ENCODE data around the gene ANKRD11. TPM values are rescaled to one million over a fixed set of nuclear protein-coding genes. Genes with fewer than 3 reads are reported as not detected.
"Not testable (repeated sequence)": the region's sequence is repeated elsewhere in the genome, so short reads cannot be mapped to it uniquely, and the experiment has no call there.

The ANKRD11 gene
- total RNA-seq, 2 experiments from 2014 or later = 144 to 145 TPM

DNA sequence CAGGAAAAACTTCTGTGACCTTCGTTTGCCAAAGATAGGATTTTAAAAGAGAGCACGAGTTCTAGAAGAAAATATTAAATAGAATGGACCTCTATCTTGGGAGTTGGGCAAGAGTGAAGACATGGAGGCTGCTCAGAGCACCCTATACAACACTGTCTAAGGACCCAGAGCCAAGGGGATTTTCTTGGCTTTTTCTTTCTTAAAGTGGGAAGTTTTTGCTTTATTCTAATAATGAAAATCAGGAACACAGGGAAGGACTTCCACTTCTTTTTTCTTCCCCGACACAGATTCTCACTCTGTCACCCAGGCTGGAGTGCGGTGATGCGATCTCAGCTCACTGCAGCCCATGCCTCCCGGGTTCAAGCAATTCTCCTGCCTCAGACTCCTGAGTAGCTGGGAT lies 178.7 kb downstream of the ANKRD11 start:
- Mint-ChIP-seq H3K4me1 (peaks cover 82% of the 10 kb centered on the region), H3K27ac (peak overlapping the region; percentile 39), H3K27me3 (no peaks in the 10 kb centered on the region), H3K4me3 (no peak overlapping the region), H3K9me3 (ENCODE audit: low read depth) (no peaks in the 10 kb centered on the region), H3K36me3 (ENCODE audit: low read depth) (peaks cover 56% of the 10 kb centered on the region)
- ChIA-PET POLR2A (no interaction called here), CTCF (no interaction called here)
- intact Hi-C loops (cut with DNase I, micrococcal nuclease) = no loop called here
- DNase-seq = no peak
- ATAC-seq = no peak

DNA sequence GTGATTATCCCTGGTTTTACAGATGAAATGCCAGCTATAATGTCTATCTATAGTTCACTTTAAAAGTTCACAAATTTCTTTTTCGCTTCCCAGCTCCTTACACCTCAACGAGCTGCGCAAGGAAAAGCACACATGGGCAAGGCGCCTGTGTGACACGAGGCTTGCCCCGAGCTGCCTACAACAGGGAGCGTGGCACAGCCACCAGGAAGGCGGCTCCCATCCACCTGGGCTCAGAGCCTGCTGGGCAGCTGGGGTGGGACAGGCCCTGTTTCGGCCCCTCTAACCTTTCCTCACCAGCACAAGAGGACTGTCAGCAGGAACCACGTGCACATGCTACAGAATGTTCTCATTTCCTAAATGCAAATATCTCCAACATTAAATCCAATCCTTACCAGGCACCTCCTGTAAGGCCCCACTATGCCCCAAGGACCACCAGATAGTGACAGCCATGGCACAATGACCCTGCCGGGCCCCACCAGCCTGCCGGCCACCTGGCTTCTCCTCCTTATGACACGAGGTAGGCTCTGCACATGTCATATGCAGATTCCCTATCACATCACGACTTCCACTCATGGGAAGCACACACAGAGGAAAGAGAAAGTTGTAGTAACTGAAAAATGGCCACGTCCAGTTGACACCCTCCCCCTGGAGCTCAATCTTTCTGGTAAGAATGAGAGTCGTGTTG lies 180.8 kb downstream of the ANKRD11 start:
- no peaks in the 10 kb centered on the region for H3K27me3 Mint-ChIP-seq
- peaks cover 62% of the 10 kb centered on the region for H3K4me1 Mint-ChIP-seq
- DNase-seq (no peak), ATAC-seq (no peak)
- H3K9me3 Mint-ChIP-seq (ENCODE audit: low read depth) = no peaks in the 10 kb centered on the region
- CTCF ChIA-PET = interaction anchor here (0.6 to 2.3 kb wide), 3 partner anchors 15 to 113 kb away, joined by 3 to 11 read pairs (median 3); no protein-coding TSS in a partner anchor
- POLR2A ChIA-PET = interaction anchor here (0.5 kb wide), 2 partner anchors 150 to 220 kb away, joined by 3 read pairs; no protein-coding TSS in a partner anchor
- no peak overlapping the region for H3K4me3 Mint-ChIP-seq
- peak overlapping the region; percentile 10 for H3K27ac Mint-ChIP-seq
- intact Hi-C loops (cut with DNase I, micrococcal nuclease) = no loop called here
- peaks cover 44% of the 10 kb centered on the region for H3K36me3 Mint-ChIP-seq (ENCODE audit: low read depth)

DNA sequence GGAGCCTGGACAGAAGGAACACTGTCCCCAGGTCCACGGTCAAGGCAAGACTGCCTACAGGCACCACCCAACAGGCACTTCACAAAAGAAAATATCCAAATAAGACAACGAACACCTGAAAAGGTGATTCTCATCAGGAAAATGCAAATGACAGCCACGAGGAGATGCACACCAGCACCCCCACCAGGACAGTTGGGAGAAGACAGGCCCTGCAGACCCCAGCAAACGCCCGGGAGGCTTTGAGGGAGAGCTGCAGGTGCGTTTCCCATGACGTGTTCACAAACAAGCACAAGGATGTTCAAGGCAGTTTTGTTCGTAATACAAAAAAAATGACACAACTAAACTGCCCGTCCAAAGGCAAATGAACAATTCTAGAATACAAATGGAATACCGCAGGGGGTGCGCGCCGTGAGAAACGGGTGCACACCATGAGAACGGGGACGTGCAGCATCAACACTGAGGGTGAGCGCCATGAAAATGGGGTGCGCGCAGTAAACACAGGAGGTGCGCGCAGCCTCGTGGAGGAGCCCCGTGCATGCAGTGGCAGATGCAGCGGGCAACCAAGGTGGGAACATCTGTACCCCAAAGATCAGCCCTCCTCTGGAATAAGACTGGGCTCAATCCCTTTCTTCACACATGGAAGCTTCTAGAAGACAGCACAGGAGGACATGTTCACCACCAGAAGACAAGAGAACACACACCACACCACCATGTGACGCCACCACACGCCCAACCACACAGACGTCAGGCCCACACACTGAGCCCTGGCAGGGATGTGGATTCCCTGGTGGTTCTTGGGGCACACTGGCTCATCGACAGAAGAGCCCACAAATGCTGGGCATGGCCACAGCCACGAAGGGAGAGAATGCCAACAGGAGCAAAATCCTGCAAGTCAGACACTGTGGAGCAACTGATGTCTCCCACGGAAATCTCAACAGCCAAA lies 181.7 kb downstream of the ANKRD11 start:
- peaks cover 55% of the 10 kb centered on the region for H3K4me1 Mint-ChIP-seq
- peak; percentile 62 for DNase-seq
- ChIA-PET CTCF (interaction anchor here (0.6 to 2.3 kb wide), 6 partner anchors 11 to 118 kb away, joined by 3 to 11 read pairs (median 4); no protein-coding TSS in a partner anchor), POLR2A (interaction anchor here (0.5 kb wide), 1 partner anchor 220 kb away, joined by 3 read pairs; no protein-coding TSS in a partner anchor)
- H3K27ac Mint-ChIP-seq = peak overlapping the region; percentile 69
- H3K4me3 Mint-ChIP-seq = no peak overlapping the region
- intact Hi-C loops (cut with DNase I, micrococcal nuclease) = no loop called here
- peak; percentile 57 for ATAC-seq
- H3K9me3 Mint-ChIP-seq (ENCODE audit: low read depth) = no peaks in the 10 kb centered on the region
- peaks cover 46% of the 10 kb centered on the region for H3K36me3 Mint-ChIP-seq (ENCODE audit: low read depth)
- no peaks in the 10 kb centered on the region for H3K27me3 Mint-ChIP-seq

DNA sequence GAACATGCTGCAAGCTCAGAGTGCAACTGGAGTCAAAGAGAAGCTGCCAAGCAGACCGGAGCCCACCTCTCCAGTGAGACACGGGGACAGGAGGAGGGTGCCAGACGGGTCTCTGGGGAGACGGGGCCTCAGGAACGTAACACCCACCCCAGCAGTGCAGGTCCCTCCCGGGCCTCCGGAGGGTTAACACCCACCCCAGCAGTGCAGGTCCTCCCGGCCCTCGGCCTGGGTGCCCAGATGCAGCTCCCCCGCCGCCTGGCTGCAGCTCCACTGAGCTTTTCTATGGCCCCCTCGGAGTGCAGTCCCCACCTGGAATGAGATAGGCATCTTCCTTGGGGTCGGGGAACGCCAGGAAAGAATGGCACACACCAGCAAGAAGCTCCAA lies 182.9 kb downstream of the ANKRD11 start:
- no peak for ATAC-seq
- Mint-ChIP-seq H3K4me3 (no peak overlapping the region), H3K9me3 (ENCODE audit: low read depth) (no peaks in the 10 kb centered on the region), H3K4me1 (peaks cover 44% of the 10 kb centered on the region), H3K27ac (no peak overlapping the region), H3K36me3 (ENCODE audit: low read depth) (peaks cover 44% of the 10 kb centered on the region), H3K27me3 (no peaks in the 10 kb centered on the region)
- ChIA-PET CTCF (interaction anchor here (0.7 to 2.3 kb wide), 4 partner anchors 10 to 506 kb away, joined by 3 to 11 read pairs (median 5); no protein-coding TSS in a partner anchor), POLR2A (no interaction called here)
- no peak for DNase-seq
- intact Hi-C loops (cut with DNase I, micrococcal nuclease) = no loop called here

DNA sequence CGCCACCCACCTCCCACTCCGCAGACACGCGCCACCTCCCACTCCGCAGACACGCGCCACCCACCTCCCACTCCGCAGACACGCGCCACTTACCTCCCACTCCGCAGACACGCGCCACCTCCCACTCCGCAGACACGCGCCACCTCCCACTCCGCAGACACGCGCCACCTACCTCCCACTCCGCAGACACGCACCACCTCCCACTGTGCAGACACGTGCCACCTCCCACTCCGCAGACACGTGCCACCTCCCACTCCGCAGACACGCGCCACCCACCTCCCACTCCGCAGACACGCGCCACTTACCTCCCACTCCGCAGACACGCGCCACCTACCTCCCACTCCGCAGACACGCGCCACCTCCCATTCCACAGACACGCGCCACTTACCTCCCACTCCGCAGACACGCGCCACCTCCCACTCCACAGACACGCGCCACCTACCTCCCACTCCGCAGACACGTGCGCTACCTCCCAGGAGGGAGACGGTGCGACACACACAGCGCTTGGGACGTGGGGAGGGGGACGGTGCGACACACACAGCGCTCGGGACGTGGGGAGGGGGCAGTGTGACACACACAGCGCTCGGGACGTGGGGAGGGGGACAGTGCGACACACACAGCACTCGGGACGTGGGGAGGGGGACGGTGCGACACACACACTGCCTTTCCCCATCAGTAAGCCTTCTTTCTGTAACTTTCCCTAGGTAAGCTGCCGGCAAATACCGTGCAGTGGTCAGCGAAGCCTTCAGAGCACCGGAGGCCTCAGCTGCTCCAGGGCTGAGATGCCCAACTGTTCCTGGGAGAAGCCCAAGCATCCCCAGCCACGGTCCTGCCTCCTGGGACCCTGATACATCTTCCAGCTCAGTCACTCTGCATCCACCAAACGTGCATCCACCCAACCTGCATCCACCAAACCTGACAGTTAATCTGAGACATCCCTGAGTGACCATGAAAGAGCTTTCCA lies 183.6 kb downstream of the ANKRD11 start:
- CTCF ChIA-PET = interaction anchor here (0.7 to 2.3 kb wide), 4 partner anchors 9 to 506 kb away, joined by 3 to 11 read pairs (median 5); no protein-coding TSS in a partner anchor
- intact Hi-C loops (cut with DNase I, micrococcal nuclease); H3K9me3 Mint-ChIP-seq (ENCODE audit: low read depth); H3K4me3 Mint-ChIP-seq; H3K27ac Mint-ChIP-seq; POLR2A ChIA-PET; ATAC-seq; DNase-seq; H3K27me3 Mint-ChIP-seq: not testable (repeated sequence)
- H3K36me3 Mint-ChIP-seq (ENCODE audit: low read depth) = peaks cover 40% of the 10 kb centered on the region
- H3K4me1 Mint-ChIP-seq = peaks cover 39% of the 10 kb centered on the region

DNA sequence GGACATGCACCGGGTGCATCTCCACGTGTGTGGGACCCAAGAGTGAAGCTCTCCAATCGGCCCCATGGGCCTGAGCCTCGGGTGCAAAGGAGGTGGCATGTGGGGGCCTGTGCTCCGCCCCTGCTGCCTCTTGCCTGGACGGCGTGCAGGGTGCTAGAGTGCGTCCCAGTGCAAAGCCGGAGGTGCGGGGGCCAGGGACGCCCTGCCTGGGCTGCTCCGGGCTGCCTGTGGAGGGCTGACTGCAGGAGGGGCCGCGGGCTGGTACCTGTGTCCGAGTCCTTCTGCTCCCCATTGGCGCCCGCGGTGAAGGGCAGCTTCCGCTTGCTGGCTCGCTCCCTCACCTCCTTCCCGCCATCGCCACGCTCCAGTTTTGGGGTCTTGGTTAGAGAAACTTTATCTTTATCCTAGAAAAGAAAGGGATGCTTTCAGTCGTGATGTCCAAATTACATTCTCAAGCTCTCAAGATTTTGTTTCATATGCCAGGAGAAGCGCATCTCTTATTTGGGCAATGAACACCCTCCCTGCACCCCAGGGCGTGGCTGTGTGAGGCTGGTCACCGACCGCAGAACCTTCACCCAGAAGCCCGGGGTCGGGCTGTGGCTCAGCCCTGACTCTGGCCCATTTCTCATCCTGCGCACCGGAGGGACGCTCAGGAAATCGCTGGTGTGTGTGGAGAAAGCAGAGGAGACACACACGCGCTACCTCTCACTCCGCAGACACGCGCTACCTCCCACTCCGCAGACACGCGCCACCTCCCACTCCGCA lies 185.2 kb downstream of the ANKRD11 start:
- POLR2A ChIA-PET = no interaction called here

DNA sequence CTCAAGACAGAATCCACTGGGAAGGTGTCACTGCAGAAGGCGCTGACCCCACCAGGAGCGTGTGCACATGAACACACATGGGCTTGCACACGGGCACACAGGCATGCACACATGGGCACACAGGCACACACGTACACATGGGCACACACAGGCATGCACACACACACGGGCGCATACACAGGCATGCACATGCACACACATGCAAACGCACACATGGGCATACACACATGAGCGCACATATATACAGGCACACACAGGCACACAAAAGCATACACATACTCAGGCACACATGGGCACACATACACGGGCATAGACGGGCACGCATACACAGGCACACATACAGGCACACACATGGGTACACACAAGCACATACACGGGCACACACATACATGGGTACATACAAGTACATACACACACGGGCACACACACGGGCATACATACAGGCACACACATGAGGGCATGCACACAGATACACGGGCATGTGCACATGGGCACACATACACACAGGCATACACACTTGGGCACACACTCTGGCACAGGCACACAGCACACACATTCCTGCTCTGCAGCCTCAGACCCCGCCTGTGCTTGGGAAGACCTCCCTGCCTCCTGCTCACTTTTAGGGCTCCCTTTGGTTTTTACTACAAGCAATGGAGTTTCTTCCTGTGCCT lies 186.0 kb downstream of the ANKRD11 start:
- Mint-ChIP-seq H3K4me3 (no peak overlapping the region), H3K4me1 (peaks cover 30% of the 10 kb centered on the region), H3K27ac (no peak overlapping the region), H3K36me3 (ENCODE audit: low read depth) (peaks cover 37% of the 10 kb centered on the region), H3K9me3 (ENCODE audit: low read depth) (no peaks in the 10 kb centered on the region), H3K27me3 (no peaks in the 10 kb centered on the region)
- POLR2A ChIA-PET = no interaction called here
- intact Hi-C loops (cut with DNase I, micrococcal nuclease) = no loop called here
- CTCF ChIA-PET = no interaction called here
- ATAC-seq (no peak), DNase-seq (no peak)

More for the DNA sequence above, 185.2 kb downstream of the ANKRD11 start:
- Mint-ChIP-seq H3K4me3 (no peak overlapping the region), H3K36me3 (ENCODE audit: low read depth) (peaks cover 37% of the 10 kb centered on the region), H3K9me3 (ENCODE audit: low read depth) (no peaks in the 10 kb centered on the region), H3K27me3 (no peaks in the 10 kb centered on the region), H3K27ac (no peak overlapping the region), H3K4me1 (peaks cover 38% of the 10 kb centered on the region)
- CTCF ChIA-PET = no interaction called here
- ATAC-seq = no peak
- DNase-seq = no peak
- intact Hi-C loops (cut with DNase I, micrococcal nuclease) = no loop called here

DNA sequence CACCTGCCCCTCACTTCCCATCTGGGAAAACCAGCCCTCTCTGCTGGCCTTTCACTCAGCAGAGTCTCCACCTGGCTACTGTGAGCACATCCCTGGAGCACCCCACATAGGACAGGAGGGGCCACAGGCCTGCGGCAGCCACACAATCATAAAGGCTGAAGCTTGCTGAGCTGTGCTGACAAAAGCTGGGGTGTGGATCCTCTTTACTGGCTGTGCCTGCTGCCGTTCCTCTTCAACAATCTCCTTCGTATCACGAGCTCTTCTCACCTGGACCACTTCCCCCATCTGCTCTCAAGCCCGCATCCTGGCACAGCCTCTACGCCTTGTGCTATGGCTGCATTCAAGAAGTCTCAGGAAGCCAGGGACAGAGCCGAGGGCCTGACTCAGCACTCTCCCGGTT lies 186.7 kb downstream of the ANKRD11 start:
- ATAC-seq = no peak
- Mint-ChIP-seq H3K9me3 (ENCODE audit: low read depth) (no peaks in the 10 kb centered on the region), H3K27ac (no peak overlapping the region), H3K27me3 (no peaks in the 10 kb centered on the region), H3K4me1 (peaks cover 26% of the 10 kb centered on the region), H3K4me3 (no peak overlapping the region), H3K36me3 (ENCODE audit: low read depth) (peaks cover 34% of the 10 kb centered on the region)
- no peak for DNase-seq
- POLR2A ChIA-PET = no interaction called here
- CTCF ChIA-PET = interaction anchor here (0.9 kb wide), 1 partner anchor 19 kb away, joined by 4 read pairs; no protein-coding TSS in a partner anchor
- intact Hi-C loops (cut with DNase I, micrococcal nuclease) = no loop called here

DNA sequence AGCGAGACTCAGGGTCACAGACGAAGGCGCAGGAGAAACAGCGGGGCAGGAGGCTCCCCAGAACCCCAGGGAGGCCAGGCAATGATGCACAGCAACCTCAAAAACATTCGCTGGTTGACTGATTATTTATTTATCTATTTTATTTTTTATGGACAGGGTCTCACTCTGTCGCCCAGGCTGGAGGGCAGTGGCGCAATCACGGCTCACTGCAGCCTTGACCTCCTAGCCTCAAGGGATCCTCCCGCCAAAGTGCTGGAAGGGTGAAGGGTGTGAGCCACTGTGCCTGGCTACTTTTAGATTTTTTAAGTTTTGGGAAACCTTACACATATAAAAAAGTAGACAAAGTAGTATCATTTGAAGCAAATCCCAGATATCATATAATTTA lies 189.4 kb downstream of the ANKRD11 start:
- intact Hi-C loops (cut with DNase I, micrococcal nuclease) = no loop called here
- DNase-seq (no peak), ATAC-seq (no peak)
- H3K27me3 Mint-ChIP-seq = no peaks in the 10 kb centered on the region
- H3K27ac Mint-ChIP-seq = no peak overlapping the region
- peaks cover 35% of the 10 kb centered on the region for H3K4me1 Mint-ChIP-seq
- POLR2A ChIA-PET = no interaction called here
- no peak overlapping the region for H3K4me3 Mint-ChIP-seq
- no peaks in the 10 kb centered on the region for H3K9me3 Mint-ChIP-seq (ENCODE audit: low read depth)
- CTCF ChIA-PET = no interaction called here
- H3K36me3 Mint-ChIP-seq (ENCODE audit: low read depth) = peaks cover 30% of the 10 kb centered on the region

DNA sequence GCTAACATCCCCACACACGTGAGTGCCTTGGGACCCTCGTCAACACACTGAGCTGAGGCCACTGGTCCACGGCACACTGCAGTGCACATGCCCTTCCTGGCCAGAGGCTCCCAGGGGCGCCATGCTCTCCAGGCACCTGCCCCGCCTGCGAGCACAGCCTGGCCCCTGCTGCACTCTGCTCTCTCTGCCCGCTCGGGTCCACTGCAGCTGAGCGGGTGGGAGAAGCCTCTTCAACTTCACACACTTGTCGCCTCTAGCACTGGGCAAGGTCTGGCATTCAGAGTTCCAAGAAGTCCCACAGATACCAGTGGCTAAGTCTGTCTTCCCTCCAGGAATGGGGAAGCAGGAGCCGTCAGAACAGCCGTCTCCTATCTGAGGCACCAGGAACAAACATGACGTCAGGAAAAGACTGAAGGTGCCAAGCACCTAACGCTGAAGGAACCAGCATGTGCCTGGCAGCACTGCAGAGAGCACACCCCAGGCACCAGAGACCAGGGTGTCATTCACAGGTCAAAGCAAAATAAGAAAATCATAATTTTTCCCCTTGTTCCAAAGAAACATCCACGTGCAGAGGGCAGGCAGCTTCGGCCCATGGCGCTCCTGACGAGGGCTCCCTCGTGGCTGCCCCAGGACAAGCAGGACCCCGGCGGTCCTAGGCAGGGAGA lies 189.9 kb downstream of the ANKRD11 start:
- no peaks in the 10 kb centered on the region for H3K9me3 Mint-ChIP-seq (ENCODE audit: low read depth)
- DNase-seq = no peak
- H3K4me1 Mint-ChIP-seq = peaks cover 36% of the 10 kb centered on the region
- no peaks in the 10 kb centered on the region for H3K27me3 Mint-ChIP-seq
- CTCF ChIA-PET = no interaction called here
- peaks cover 30% of the 10 kb centered on the region for H3K36me3 Mint-ChIP-seq (ENCODE audit: low read depth)
- H3K4me3 Mint-ChIP-seq = no peak overlapping the region
- ATAC-seq = no peak
- H3K27ac Mint-ChIP-seq = no peak overlapping the region
- POLR2A ChIA-PET = no interaction called here
- intact Hi-C loops (cut with DNase I, micrococcal nuclease) = no loop called here

Measured in activated CD4-positive, alpha-beta T cell treated with anti-CD3 and anti-CD28 coated beads for 36 hours (primary cell).